HepG2 (cell line): ENCODE data around the gene GCNT2. TPM values are rescaled to one million over a fixed set of nuclear protein-coding genes. Genes with fewer than 3 reads are reported as not detected.

Source experiments
- ATAC-seq: fragments of 200-7000 bp; cut with Tn5 transposase; 3 replicates; pipeline ENCODE4 v1.9.1; 2020; ENCODE audit warnings: mild to moderate bottlenecking, moderate library complexity
- BruUV-seq: library from RNA; stranded (reverse); fragments of 400-500 nt; replicated peaks from 2 replicates; lab custom pipeline; 2021; lab: Mats Ljungman, UMichigan
- CTCF ChIA-PET: fragments of 300-600 bp; formaldehyde crosslinking; extraction: SDS; loops from one replicate; lab custom pipeline; 2021; ENCODE audit warnings: low total read pairs, inconsistent platforms, low intra/inter-chr PET ratio; lab: Yijun Ruan, JAX
- POLR2A ChIA-PET: fragments of 350-600 bp; sonication (Branson Sonifier 250); formaldehyde crosslinking; loops from one replicate; lab custom pipeline; 2020; ENCODE audit warnings: antibody characterized with exemption, inconsistent platforms; lab: Yijun Ruan, JAX
- DNase-seq: peaks from one replicate; pipeline ENCODE4 v3.0.0-alpha.2; 2015; ENCODE audit warnings: low spot score
- FAIRE-seq: peaks from 3 replicates; lab custom pipeline; 2011; peaks lifted over from hg19 to GRCh38; lab: Jason Lieb, UNC
- H2AFZ ChIP-seq: one replicate; pipeline ENCODE4 v1.6.1; 2011; ENCODE audit warnings: low read length, inconsistent platforms
- H3K27ac ChIP-seq: fragments of 300-600 bp; 3 replicates; pipeline ENCODE4 v1.8.0; 2011; ENCODE audit warnings: mixed run types, mild to moderate bottlenecking, mixed read lengths, low read length, inconsistent platforms; ENCODE audit not compliant: insufficient read depth; ENCODE audit errors: extremely low read length
- H3K27me3 ChIP-seq, 2 experiments: fragments of 200-600 bp in 1 of 2; 2 replicates in 1 of 2; 3 replicates in 1 of 2; pipeline versions ENCODE4 v1.6.0 to v1.8.0; 2011; ENCODE audit warnings: low read length in 2 of 2, mild to moderate bottlenecking in 2 of 2, moderate library complexity in 2 of 2, inconsistent platforms in 1 of 2; ENCODE audit not compliant: insufficient read depth in 2 of 2, control insufficient read depth in 1 of 2
- H3K36me3 ChIP-seq, 2 experiments: fragments of 200-600 bp in 1 of 2; replicated peaks in 1 of 2; 2 replicates in 1 of 2; 3 replicates in 1 of 2; pipeline versions ENCODE4 v1.5.1 to v1.8.0; 2011; ENCODE audit warnings: low read length in 2 of 2, inconsistent platforms in 1 of 2; ENCODE audit not compliant: insufficient read depth in 2 of 2, control insufficient read depth in 1 of 2
- H3K4me1 ChIP-seq: 2 replicates; pipeline ENCODE4 v1.5.1; 2012; ENCODE audit warnings: low read length, inconsistent platforms; ENCODE audit not compliant: insufficient read depth
- H3K4me2 ChIP-seq: 2 replicates; pipeline ENCODE4 v1.6.0; 2011; ENCODE audit warnings: low read depth, low read length, inconsistent platforms
- H3K4me3 ChIP-seq, 3 experiments: fragments of 200-600 bp in 1 of 3; sonication (generic), shearing (Covaris generic) in 1 of 3; replicated peaks in 1 of 3; 2 replicates each; pipeline ENCODE4 v1.5.1; 2011 to 2016; ENCODE audit warnings: low read length in 3 of 3, inconsistent platforms in 2 of 3, low read depth in 2 of 3, mild to moderate bottlenecking in 2 of 3, control low read depth in 1 of 3, mixed read lengths in 1 of 3; ENCODE audit not compliant: insufficient read depth in 1 of 3
- H3K79me2 ChIP-seq: one replicate; pipeline ENCODE4 v1.6.1; 2011; ENCODE audit warnings: low read length, inconsistent platforms; ENCODE audit not compliant: insufficient read depth
- H3K9ac ChIP-seq: 2 replicates; pipeline ENCODE4 v1.6.0; 2011; ENCODE audit warnings: mild to moderate bottlenecking, low read depth, low read length, inconsistent platforms; ENCODE audit not compliant: insufficient read depth
- H3K9me3 ChIP-seq: 2 replicates; pipeline ENCODE4 v1.5.1; 2012; ENCODE audit warnings: mild to moderate bottlenecking, low read length
- H4K20me1 ChIP-seq: 2 replicates; pipeline ENCODE4 v1.6.0; 2011; ENCODE audit warnings: inconsistent platforms, mild to moderate bottlenecking, low read length, moderate library complexity; ENCODE audit not compliant: insufficient read depth
- ISL2 ChIP-seq: sonication (generic); formaldehyde crosslinking; IDR thresholded peaks from 2 replicates; pipeline ENCODE4 v1.5.0; 2020; ENCODE audit warnings: missing genetic modification reagents
- MIER3 ChIP-seq: IDR thresholded peaks from 2 replicates; pipeline ENCODE4 v1.6.1; 2016; ENCODE audit warnings: missing compliant biosample characterization, borderline replicate concordance
- PRDM15 ChIP-seq: sonication (generic); formaldehyde crosslinking; IDR thresholded peaks from 2 replicates; pipeline ENCODE4 v1.4.0; 2020; ENCODE audit warnings: missing genetic modification reagents
- ZNF234 ChIP-seq: sonication (generic); formaldehyde crosslinking; conservative IDR thresholded peaks from 2 replicates; pipeline ENCODE4 v1.5.1; 2020; ENCODE audit warnings: mild to moderate bottlenecking, missing genetic modification reagents
- WGBS: methylation state at CpG from one replicate; pipeline ENCODE4 v1.1.6; 2017; ENCODE audit warnings: low lambda C conversion rate; 5-methylcytosine and 5-hydroxymethylcytosine counted together
- in situ Hi-C: cut with HindIII; loops from 2 replicates; pipeline ENCODE4 v1.10.0; 2017; ENCODE audit warnings: low pct_unique_long_range_greater_than_20kb; ENCODE audit not compliant: extremely low pct_ligation_motif_present
- intact Hi-C: fragments of 100-400 bp; cut with micrococcal nuclease; formaldehyde crosslinking; loops from one replicate; pipeline ENCODE4 v1.10.0; 2022; ENCODE audit not compliant: unreplicated experiment
- polyA plus RNA-seq, 8 experiments: library from polyadenylated mRNA; depleted of rRNA in 3 of 8; stranded (reverse) in 7 of 8; unstranded in 1 of 8; fragments of >200 nt; fragmentation: Illumina TruSeq in 4 of 8; extraction: Trizol in 4 of 8; gene quantifications; 2 replicates each; pipeline versions ENCODE4 v1.2.1 to v1.2.3, GENCODE V29; 2011 to 2016; ENCODE audit warnings: low read depth in 4 of 8, missing spikeins in 1 of 8, mixed read lengths in 1 of 8; ENCODE audit not compliant: insufficient read depth in 1 of 8
- total RNA-seq, 5 experiments: library from RNA; depleted of rRNA; stranded (reverse); fragments of >200 nt; fragmentation: Illumina TruSeq; extraction: Trizol; gene quantifications; 2 replicates each; pipeline ENCODE4 v1.2.3, GENCODE V29; 2016; ENCODE audit warnings: low read depth in 1 of 5
- TF ChIP-seq, protein P1 (sequence below): IDR thresholded peaks from 2 replicates; pipeline ENCODE4 v1.6.1; 2016; ENCODE audit warnings: missing genetic modification reagents, missing compliant biosample characterization

GCNT2 gene
- total and polyA plus RNA-seq, 2 of the 13 experiments (the other 11 are each of a cell fraction or from before 2014, with no cell fraction given) = 11.8 to 31.9 TPM

DNA sequence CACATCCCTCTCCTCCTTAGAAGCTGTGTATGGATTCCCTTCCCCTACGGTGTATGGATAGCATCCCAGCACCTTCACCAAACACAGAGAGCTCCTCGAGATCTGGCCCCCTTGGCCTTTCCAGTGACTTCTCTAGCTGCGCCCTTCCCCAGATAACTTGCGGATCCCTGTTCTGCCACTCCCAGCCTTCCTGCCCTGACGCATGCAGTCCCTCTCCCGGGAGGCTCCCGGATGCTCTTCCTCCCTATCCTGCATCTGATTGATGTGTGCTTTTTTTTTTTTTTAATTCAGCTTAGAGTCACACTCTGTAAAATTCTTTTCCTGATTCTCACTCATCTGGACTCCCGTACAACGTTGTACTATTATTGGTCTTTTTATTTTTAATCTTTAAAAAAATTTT lies 44.8 kb downstream of the GCNT2 start:
- CTCF ChIA-PET = no interaction called here
- Histone ChIP-seq H3K27ac (no peak overlapping the region), H3K9ac (no peak overlapping the region), H3K4me2 (no peak overlapping the region), H3K4me1 (peaks cover 19% of the 10 kb centered on the region), H3K36me3 (peaks cover 0 to 1% of the 10 kb centered on the region in 2 experiments; a peak in 1 of 5 replicates), H3K4me3 (no peak overlapping the region), H3K27me3 (no peaks in the 10 kb centered on the region), H3K79me2 (no peaks in the 10 kb centered on the region), H3K9me3 (no peaks in the 10 kb centered on the region), H4K20me1 (no peaks in the 10 kb centered on the region), H2AFZ (no peak overlapping the region)
- DNase-seq (no peak), ATAC-seq (no peak), FAIRE-seq (no peak)
- TF ChIP-seq PRDM15 (no peak), ZNF234 (CRISPR knock-in tag) (no peak), MIER3 (CRISPR knock-in tag) (no peak), ISL2 (CRISPR knock-in tag) (no peak)
- TF ChIP-seq, protein P1, sequence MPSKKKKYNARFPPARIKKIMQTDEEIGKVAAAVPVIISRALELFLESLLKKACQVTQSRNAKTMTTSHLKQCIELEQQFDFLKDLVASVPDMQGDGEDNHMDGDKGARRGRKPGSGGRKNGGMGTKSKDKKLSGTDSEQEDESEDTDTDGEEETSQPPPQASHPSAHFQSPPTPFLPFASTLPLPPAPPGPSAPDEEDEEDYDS (CRISPR knock-in tag) = no peak
- WGBS = 96% methylated on average over 9 of the region's 9 CpGs
- BruUV-seq = no TSS peak
- intact Hi-C loops (loop anchor here (5.0 kb wide), 1 partner anchor 34 kb away; no protein-coding TSS in a partner anchor), in situ Hi-C loops (no loop called here)
- POLR2A ChIA-PET = no interaction called here
